ENCODE results near the gene SLC31A1. TPM values are rescaled to one million over a fixed set of nuclear protein-coding genes. Genes with fewer than 3 reads are reported as not detected.
"Not testable (repeated sequence)": the region's sequence is repeated elsewhere in the genome, so short reads cannot be mapped to it uniquely, and the experiment has no call there.

The SLC31A1 gene
- total RNA-seq, 1 experiment from 2014 or later: 34.0 TPM

- DNase-seq (ENCODE audit: low read depth): peak; percentile 36
Measured at GRCh38 chr9:113220467-113221002, 809 bp upstream of the SLC31A1 start.

GRCh38 chr9:113221800-113222481 lies 597 bp downstream of the SLC31A1 start:
- DNase-seq (ENCODE audit: low read depth): peak; percentile 34

- peak; percentile 11 for DNase-seq (ENCODE audit: low read depth)
Measured at GRCh38 chr9:113222482-113222841, 1.1 kb downstream of the SLC31A1 start.

GRCh38 chr9:113223963-113224362 lies 2.6 kb downstream of the SLC31A1 start:
- DNase-seq (ENCODE audit: low read depth): peak; percentile 82

- DNase-seq (ENCODE audit: low read depth): no peak
Measured at GRCh38 chr9:113227436-113227835, 6.1 kb downstream of the SLC31A1 start.

- peak; percentile 12 for DNase-seq (ENCODE audit: low read depth)
Measured at GRCh38 chr9:113228130-113228665, 6.9 kb downstream of the SLC31A1 start.

GRCh38 chr9:113231701-113232100 lies 10.4 kb downstream of the SLC31A1 start:
- DNase-seq (ENCODE audit: low read depth): no peak

GRCh38 chr9:113235701-113236255 lies 14.4 kb downstream of the SLC31A1 start:
- not testable (repeated sequence) for DNase-seq (ENCODE audit: low read depth)

GRCh38 chr9:113237026-113237425 lies 15.7 kb downstream of the SLC31A1 start:
- DNase-seq (ENCODE audit: low read depth): no peak

GRCh38 chr9:113238202-113238858 lies 17.0 kb downstream of the SLC31A1 start:
- DNase-seq (ENCODE audit: low read depth): no peak

GRCh38 chr9:113238859-113239232 lies 17.5 kb downstream of the SLC31A1 start:
- DNase-seq (ENCODE audit: low read depth): no peak

GRCh38 chr9:113241161-113241560 lies 19.8 kb downstream of the SLC31A1 start:
- no peak for DNase-seq (ENCODE audit: low read depth)

GRCh38 chr9:113244556-113244955 lies 23.2 kb downstream of the SLC31A1 start:
- DNase-seq (ENCODE audit: low read depth): no peak

- no peak for DNase-seq (ENCODE audit: low read depth)
Measured at GRCh38 chr9:113245894-113246293, 24.6 kb downstream of the SLC31A1 start.

- DNase-seq (ENCODE audit: low read depth): no peak
Measured at GRCh38 chr9:113246928-113247327, 25.6 kb downstream of the SLC31A1 start.

GRCh38 chr9:113247640-113248039 lies 26.3 kb downstream of the SLC31A1 start:
- DNase-seq (ENCODE audit: low read depth): no peak

- not testable (repeated sequence) for DNase-seq (ENCODE audit: low read depth)
Measured at GRCh38 chr9:113249661-113250060, 28.3 kb downstream of the SLC31A1 start.

GRCh38 chr9:113250807-113251206 lies 29.5 kb downstream of the SLC31A1 start:
- DNase-seq (ENCODE audit: low read depth): no peak

- no peak for DNase-seq (ENCODE audit: low read depth)
Measured at GRCh38 chr9:113254991-113255390, 33.6 kb downstream of the SLC31A1 start.

GRCh38 chr9:113255438-113255837 lies 34.1 kb downstream of the SLC31A1 start:
- no peak for DNase-seq (ENCODE audit: low read depth)

- DNase-seq (ENCODE audit: low read depth): no peak
Measured at GRCh38 chr9:113257863-113258262, 36.5 kb downstream of the SLC31A1 start.

- no peak for DNase-seq (ENCODE audit: low read depth)
Measured at GRCh38 chr9:113258282-113258681, 36.9 kb downstream of the SLC31A1 start.
